B cell (primary cell): ENCODE results near the gene RAMP2.

ENCODE experiments used
- CTCF ChIP-seq: fragments of 200-600 bp; IDR thresholded peaks from one replicate; pipeline ENCODE4 v1.8.0; 2022; ENCODE audit warnings: antibody characterized with exemption, mild to moderate bottlenecking
- EZH2 ChIP-seq: IDR thresholded peaks from 2 replicates; pipeline ENCODE4 v1.6.1; 2012; ENCODE audit warnings: borderline replicate concordance, low read depth, mild to moderate bottlenecking, moderate library complexity, low read length; ENCODE audit not compliant: insufficient read depth, poor library complexity, severe bottlenecking

GRCh38 chr17:42783062-42783790, 22.2 kb downstream of the RAMP2 start:
- TF ChIP-seq CTCF = no peak
- TF ChIP-seq EZH2 = no peak
